HG03108 (cell line): ENCODE measurements around the gene VPS8.

Experiments
- ATAC-seq: cut with Tn5 transposase; IDR thresholded peaks from one replicate; pipeline ENCODE4 v1.9.1; 2021; ENCODE audit warnings: moderate library complexity; ENCODE audit not compliant: unreplicated experiment

The VPS8 gene

GRCh38 chr3:184808021-184808420 is 3.9 kb upstream of the VPS8 start:
- ATAC-seq: no peak

GRCh38 chr3:184810146-184810545 is 1.8 kb upstream of the VPS8 start:
- ATAC-seq: no peak

GRCh38 chr3:184811034-184811433 is 932 bp upstream of the VPS8 start:
- ATAC-seq: no peak

- no peak for ATAC-seq
These were observed 335 bp upstream of the VPS8 start for GRCh38 chr3:184811663-184811998.

- peak; percentile 23 for ATAC-seq
These were observed 686 bp downstream of the VPS8 start for GRCh38 chr3:184812662-184813042.

GRCh38 chr3:184813357-184813756 is 1.4 kb downstream of the VPS8 start:
- no peak for ATAC-seq

- ATAC-seq: no peak
These were observed 2.2 kb downstream of the VPS8 start for GRCh38 chr3:184814214-184814613.

- no peak for ATAC-seq
These were observed 3.3 kb downstream of the VPS8 start for GRCh38 chr3:184815046-184815930.

- ATAC-seq: no peak
These were observed 4.6 kb downstream of the VPS8 start for GRCh38 chr3:184816614-184817013.

GRCh38 chr3:184820525-184820924 is 8.6 kb downstream of the VPS8 start:
- no peak for ATAC-seq

- ATAC-seq: no peak
These were observed 9.1 kb downstream of the VPS8 start for GRCh38 chr3:184821034-184821433.

- ATAC-seq: no peak
These were observed 10.1 kb downstream of the VPS8 start for GRCh38 chr3:184822081-184822480.

- ATAC-seq: no peak
These were observed 10.7 kb downstream of the VPS8 start for GRCh38 chr3:184822654-184823053.

- ATAC-seq: no peak
These were observed 12.0 kb downstream of the VPS8 start for GRCh38 chr3:184823990-184824389.

- ATAC-seq: no peak
These were observed 13.3 kb downstream of the VPS8 start for GRCh38 chr3:184825121-184825820.

- ATAC-seq: no peak
These were observed 15.6 kb downstream of the VPS8 start for GRCh38 chr3:184827572-184827971.

- ATAC-seq: no peak
These were observed 20.1 kb downstream of the VPS8 start for GRCh38 chr3:184832044-184832443.

- ATAC-seq: no peak
These were observed 20.9 kb downstream of the VPS8 start for GRCh38 chr3:184832903-184833302.

GRCh38 chr3:184836090-184836822 is 24.3 kb downstream of the VPS8 start:
- no peak for ATAC-seq

- no peak for ATAC-seq
These were observed 30.5 kb downstream of the VPS8 start for GRCh38 chr3:184842433-184842832.

- no peak for ATAC-seq
These were observed 33.9 kb downstream of the VPS8 start for GRCh38 chr3:184845819-184846218.

- ATAC-seq: no peak
These were observed 34.5 kb downstream of the VPS8 start for GRCh38 chr3:184846496-184846895.
